Panc1 (cell line): Measurements from ENCODE around the gene CKLF. TPM values are rescaled to one million over a fixed set of nuclear protein-coding genes. Genes with fewer than 3 reads are reported as not detected.
"Not testable (repeated sequence)": the region's sequence is repeated elsewhere in the genome, so short reads cannot be mapped to it uniquely, and the experiment has no call there.

Experiments used
- ATAC-seq: fragments of 200-7000 bp; cut with Tn5 transposase; 2 replicates; pipeline ENCODE4 v1.9.1; 2020; ENCODE audit warnings: mild to moderate bottlenecking, moderate library complexity
- BruUV-seq: library from RNA; stranded (reverse); fragments of 400-500 nt; replicated peaks from 2 replicates; lab custom pipeline; 2021; lab: Mats Ljungman, UMichigan
- CTCF ChIA-PET: fragments of 300-600 bp; sonication (Branson Sonifier 250); formaldehyde crosslinking; loops from one replicate; lab custom pipeline; 2022; ENCODE audit warnings: antibody characterized with exemption; lab: Charles Lee
- POLR2A ChIA-PET: fragments of 300-600 bp; sonication (Branson Sonifier 250); formaldehyde crosslinking; loops from one replicate; lab custom pipeline; 2022; ENCODE audit warnings: antibody characterized with exemption; lab: Charles Lee
- DNase-seq: peaks from one replicate; pipeline ENCODE4 v3.0.0-alpha.2; 2010; ENCODE audit warnings: low read depth, low spot score
- H3K27ac ChIP-seq: 2 replicates; pipeline ENCODE4 v1.5.1; 2011; ENCODE audit warnings: mild to moderate bottlenecking, low read length, inconsistent platforms
- H3K27me3 ChIP-seq: fragments of 200-500 bp; sonication (Bioruptor generic); 2 replicates; pipeline ENCODE4 v1.6.0; 2014; ENCODE audit warnings: low read length, inconsistent platforms; ENCODE audit not compliant: control insufficient read depth, insufficient read depth
- H3K36me3 ChIP-seq: fragments of 200-500 bp; sonication (Bioruptor generic); 2 replicates; pipeline ENCODE4 v1.5.1; 2014; ENCODE audit warnings: inconsistent platforms, mild to moderate bottlenecking, low read length, moderate library complexity; ENCODE audit not compliant: control insufficient read depth, insufficient read depth
- H3K4me1 ChIP-seq: 2 replicates; pipeline ENCODE4 v1.5.1; 2011; ENCODE audit warnings: inconsistent platforms, mild to moderate bottlenecking, low read length, moderate library complexity; ENCODE audit not compliant: control insufficient read depth, insufficient read depth
- H3K4me3 ChIP-seq, 2 experiments: 2 replicates each; pipeline ENCODE4 v1.5.1; 2011 to 2012; ENCODE audit warnings: low read depth in 2 of 2, low read length in 2 of 2, mild to moderate bottlenecking in 2 of 2, inconsistent platforms in 1 of 2, moderate library complexity in 1 of 2
- H3K9me3 ChIP-seq: fragments of 200-500 bp; sonication (Bioruptor generic); 2 replicates; pipeline ENCODE4 v1.5.1; 2014; ENCODE audit warnings: low read depth, mild to moderate bottlenecking, inconsistent platforms, low read length, moderate library complexity; ENCODE audit not compliant: control insufficient read depth, insufficient read depth
- CTCF ChIP-seq: fragments of 450-650 bp; IDR thresholded peaks from 2 replicates; pipeline ENCODE4 v1.5.1; 2017; ENCODE audit warnings: mild to moderate bottlenecking
- POLR2AphosphoS5 ChIP-seq: IDR thresholded peaks from 2 replicates; pipeline ENCODE4 v1.6.1; 2012; ENCODE audit warnings: mild to moderate bottlenecking, low read depth, low read length, moderate library complexity
- SIN3A ChIP-seq: IDR thresholded peaks from 2 replicates; pipeline ENCODE4 v1.6.1; 2012; ENCODE audit warnings: low read depth, mild to moderate bottlenecking, low read length, moderate library complexity, borderline replicate concordance; ENCODE audit not compliant: insufficient read depth
- TCF7L2 ChIP-seq: IDR thresholded peaks from 2 replicates; pipeline ENCODE4 v1.6.1; 2011; ENCODE audit warnings: mild to moderate bottlenecking, low read depth, low read length, inconsistent platforms
- in situ Hi-C: cut with HindIII; loops from 2 replicates; pipeline ENCODE4 v1.10.0; 2016; ENCODE audit warnings: low sequenced_read_pairs, low pct_unique_long_range_greater_than_20kb
- intact Hi-C: fragments of 100-400 bp; cut with micrococcal nuclease; formaldehyde crosslinking; loops from one replicate; pipeline ENCODE4 v1.10.0; 2022; ENCODE audit not compliant: unreplicated experiment
- total RNA-seq: library from RNA; stranded (reverse); gene quantifications from one replicate; pipeline ENCODE4 v1.2.1, GENCODE V29; 2021; ENCODE audit not compliant: unreplicated experiment
- TF ChIP-seq, protein P1 (sequence below), 2 experiments: IDR thresholded peaks; 2 replicates each; pipeline ENCODE4 v1.6.1; 2011 to 2012; ENCODE audit warnings: low read depth in 2 of 2, control low read depth in 1 of 2, low read length in 1 of 2, mild to moderate bottlenecking in 1 of 2, moderate library complexity in 1 of 2; ENCODE audit not compliant: insufficient read depth in 1 of 2

CKLF gene
- total RNA-seq, 1 experiment from 2014 or later, result 88.1 TPM

DNA sequence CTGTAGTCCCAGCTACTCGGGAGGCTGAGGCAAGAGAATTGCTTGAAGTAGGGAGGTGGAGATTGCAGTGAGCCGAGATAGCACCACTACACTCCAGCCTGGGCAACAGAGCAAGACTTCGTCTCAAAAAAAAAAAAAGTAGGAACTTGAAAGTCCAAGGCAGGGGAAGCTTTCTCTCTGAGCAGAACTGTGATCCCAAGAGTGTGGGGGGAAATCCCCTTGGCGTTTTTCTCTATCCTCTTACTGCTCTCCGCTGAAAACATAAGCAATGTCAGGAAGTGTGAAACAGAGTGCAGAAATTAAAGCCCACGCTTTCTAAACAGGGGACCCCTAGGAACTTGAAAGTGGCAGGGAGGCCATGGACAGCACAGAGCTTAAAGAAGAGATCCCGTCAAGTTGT, 42.4 kb downstream of the CKLF start:
- no peaks in the 10 kb centered on the region for H3K9me3 ChIP-seq
- H3K27me3 ChIP-seq, result no peaks in the 10 kb centered on the region
- in situ Hi-C loops (no loop called here), intact Hi-C loops (no loop called here)
- POLR2A ChIA-PET, result no interaction called here
- H3K36me3 ChIP-seq, result no peaks in the 10 kb centered on the region
- no peak overlapping the region for H3K4me3 ChIP-seq
- CTCF ChIA-PET, result no interaction called here
- no peak overlapping the region for H3K27ac ChIP-seq
- ATAC-seq, result no peak
- no peaks in the 10 kb centered on the region for H3K4me1 ChIP-seq
- DNase-seq, result no peak
- BruUV-seq, result no TSS peak
- no peak for TF ChIP-seq CTCF
- no peak for TF ChIP-seq SIN3A
- no peak for TF ChIP-seq POLR2AphosphoS5
- TF ChIP-seq, protein P1, sequence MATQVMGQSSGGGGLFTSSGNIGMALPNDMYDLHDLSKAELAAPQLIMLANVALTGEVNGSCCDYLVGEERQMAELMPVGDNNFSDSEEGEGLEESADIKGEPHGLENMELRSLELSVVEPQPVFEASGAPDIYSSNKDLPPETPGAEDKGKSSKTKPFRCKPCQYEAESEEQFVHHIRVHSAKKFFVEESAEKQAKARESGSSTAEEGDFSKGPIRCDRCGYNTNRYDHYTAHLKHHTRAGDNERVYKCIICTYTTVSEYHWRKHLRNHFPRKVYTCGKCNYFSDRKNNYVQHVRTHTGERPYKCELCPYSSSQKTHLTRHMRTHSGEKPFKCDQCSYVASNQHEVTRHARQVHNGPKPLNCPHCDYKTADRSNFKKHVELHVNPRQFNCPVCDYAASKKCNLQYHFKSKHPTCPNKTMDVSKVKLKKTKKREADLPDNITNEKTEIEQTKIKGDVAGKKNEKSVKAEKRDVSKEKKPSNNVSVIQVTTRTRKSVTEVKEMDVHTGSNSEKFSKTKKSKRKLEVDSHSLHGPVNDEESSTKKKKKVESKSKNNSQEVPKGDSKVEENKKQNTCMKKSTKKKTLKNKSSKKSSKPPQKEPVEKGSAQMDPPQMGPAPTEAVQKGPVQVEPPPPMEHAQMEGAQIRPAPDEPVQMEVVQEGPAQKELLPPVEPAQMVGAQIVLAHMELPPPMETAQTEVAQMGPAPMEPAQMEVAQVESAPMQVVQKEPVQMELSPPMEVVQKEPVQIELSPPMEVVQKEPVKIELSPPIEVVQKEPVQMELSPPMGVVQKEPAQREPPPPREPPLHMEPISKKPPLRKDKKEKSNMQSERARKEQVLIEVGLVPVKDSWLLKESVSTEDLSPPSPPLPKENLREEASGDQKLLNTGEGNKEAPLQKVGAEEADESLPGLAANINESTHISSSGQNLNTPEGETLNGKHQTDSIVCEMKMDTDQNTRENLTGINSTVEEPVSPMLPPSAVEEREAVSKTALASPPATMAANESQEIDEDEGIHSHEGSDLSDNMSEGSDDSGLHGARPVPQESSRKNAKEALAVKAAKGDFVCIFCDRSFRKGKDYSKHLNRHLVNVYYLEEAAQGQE (IDR thresholded peaks at IDR 0.05; ENCODE audit: insufficient read depth in 1 of 2, low read depth in 2 of 2, low read length in 1 of 2), result no peak
- TF ChIP-seq TCF7L2, result no peak

DNA sequence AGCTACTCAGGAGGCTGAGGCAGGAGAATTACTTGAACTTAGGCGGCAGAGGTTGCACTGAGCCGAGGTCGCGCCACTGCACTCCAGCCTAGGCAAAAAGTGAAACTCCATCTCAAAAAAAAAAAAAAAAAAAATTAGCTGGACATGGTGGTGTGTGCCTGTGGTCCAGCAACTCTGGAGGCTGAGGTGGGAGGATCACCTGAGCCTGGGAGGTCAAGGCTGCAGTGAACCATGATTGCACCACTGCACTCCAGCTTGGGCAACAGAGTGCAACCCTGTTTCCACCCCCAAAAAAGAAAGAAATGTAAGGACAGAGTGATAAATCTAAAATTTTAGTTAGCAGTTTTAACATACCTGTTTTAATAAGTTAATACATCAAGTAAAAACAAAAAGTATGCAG, 44.2 kb downstream of the CKLF start:
- POLR2A ChIA-PET, DNase-seq, H3K27me3 ChIP-seq, H3K9me3 ChIP-seq, H3K4me1 ChIP-seq, H3K27ac ChIP-seq, H3K36me3 ChIP-seq, H3K4me3 ChIP-seq, in situ Hi-C loops, intact Hi-C loops, BruUV-seq, ATAC-seq: not testable (repeated sequence)
- CTCF ChIA-PET, result interaction anchor here (0.6 kb wide), 1 partner anchor 12 kb away, joined by 3 read pairs; no protein-coding TSS in a partner anchor

GRCh38 chr16:66596986-66597848, 44.8 kb downstream of the CKLF start:
- ChIA-PET CTCF (interaction anchor here (0.6 kb wide), 1 partner anchor 12 kb away, joined by 3 read pairs; no protein-coding TSS in a partner anchor), POLR2A (no interaction called here)
- intact Hi-C loops (no loop called here), in situ Hi-C loops (no loop called here)
- no TSS peak for BruUV-seq
- no peaks in the 10 kb centered on the region for H3K27me3 ChIP-seq
- no peaks in the 10 kb centered on the region for H3K4me1 ChIP-seq
- H3K9me3 ChIP-seq, result no peaks in the 10 kb centered on the region
- no peak overlapping the region for H3K4me3 ChIP-seq
- no peak overlapping the region for H3K27ac ChIP-seq
- DNase-seq (no peak), ATAC-seq (no peak)
- no peaks in the 10 kb centered on the region for H3K36me3 ChIP-seq
- TF ChIP-seq CTCF (no peak), SIN3A (no peak), TCF7L2 (no peak), POLR2AphosphoS5 (no peak)
- TF ChIP-seq, protein P1 (IDR thresholded peaks at IDR 0.05; ENCODE audit: insufficient read depth in 1 of 2, low read depth in 2 of 2, low read length in 1 of 2), result no peak
